GM19193 (cell line): Measurements from ENCODE around the gene TEX22.

ENCODE experiments used
- POLR2A ChIP-seq: IDR thresholded peaks from 4 replicates; pipeline ENCODE4 v1.6.1; 2011; ENCODE audit not compliant: insufficient read depth, insufficient read length; ENCODE audit errors: extremely low read depth

TEX22 gene

GRCh38 chr14:105417690-105418121, 19.4 kb downstream of the TEX22 start:
- TF ChIP-seq POLR2A: no peak

- TF ChIP-seq POLR2A: no peak
Observed at GRCh38 chr14:105418269-105419194, 20.2 kb downstream of the TEX22 start.

GRCh38 chr14:105419195-105420091, 21.1 kb downstream of the TEX22 start, which contains the start of gene MTA1:
Gene MTA1 (plus strand): TSS chr14:105419827. CDS start chr14:105420036, 209 bp downstream.
- TF ChIP-seq POLR2A: no peak

GRCh38 chr14:105420101-105420973, 22.0 kb downstream of the TEX22 start:
- no peak for TF ChIP-seq POLR2A

GRCh38 chr14:105420974-105421674, 22.8 kb downstream of the TEX22 start:
- no peak for TF ChIP-seq POLR2A

- TF ChIP-seq POLR2A: no peak
Observed at GRCh38 chr14:105421723-105422615, 23.6 kb downstream of the TEX22 start.

- no peak for TF ChIP-seq POLR2A
Observed at GRCh38 chr14:105422695-105423487, 24.6 kb downstream of the TEX22 start.

GRCh38 chr14:105423488-105424195, 25.3 kb downstream of the TEX22 start:
- no peak for TF ChIP-seq POLR2A

- TF ChIP-seq POLR2A: no peak
Observed at GRCh38 chr14:105424861-105425260, 26.5 kb downstream of the TEX22 start.

- no peak for TF ChIP-seq POLR2A
Observed at GRCh38 chr14:105425823-105426247, 27.5 kb downstream of the TEX22 start.

- TF ChIP-seq POLR2A: no peak
Observed at GRCh38 chr14:105426416-105427130, 28.2 kb downstream of the TEX22 start.
